GM18868 (cell line): ENCODE data around the gene ISOC2.
"Not testable (repeated sequence)": the region's sequence is repeated elsewhere in the genome, so short reads cannot be mapped to it uniquely, and the experiment has no call there.

Experiments
- ATAC-seq: cut with Tn5 transposase; IDR thresholded peaks from one replicate; pipeline ENCODE4 v1.9.1; 2021; ENCODE audit warnings: mild to moderate bottlenecking, moderate library complexity; ENCODE audit not compliant: unreplicated experiment

ISOC2 gene

DNA sequence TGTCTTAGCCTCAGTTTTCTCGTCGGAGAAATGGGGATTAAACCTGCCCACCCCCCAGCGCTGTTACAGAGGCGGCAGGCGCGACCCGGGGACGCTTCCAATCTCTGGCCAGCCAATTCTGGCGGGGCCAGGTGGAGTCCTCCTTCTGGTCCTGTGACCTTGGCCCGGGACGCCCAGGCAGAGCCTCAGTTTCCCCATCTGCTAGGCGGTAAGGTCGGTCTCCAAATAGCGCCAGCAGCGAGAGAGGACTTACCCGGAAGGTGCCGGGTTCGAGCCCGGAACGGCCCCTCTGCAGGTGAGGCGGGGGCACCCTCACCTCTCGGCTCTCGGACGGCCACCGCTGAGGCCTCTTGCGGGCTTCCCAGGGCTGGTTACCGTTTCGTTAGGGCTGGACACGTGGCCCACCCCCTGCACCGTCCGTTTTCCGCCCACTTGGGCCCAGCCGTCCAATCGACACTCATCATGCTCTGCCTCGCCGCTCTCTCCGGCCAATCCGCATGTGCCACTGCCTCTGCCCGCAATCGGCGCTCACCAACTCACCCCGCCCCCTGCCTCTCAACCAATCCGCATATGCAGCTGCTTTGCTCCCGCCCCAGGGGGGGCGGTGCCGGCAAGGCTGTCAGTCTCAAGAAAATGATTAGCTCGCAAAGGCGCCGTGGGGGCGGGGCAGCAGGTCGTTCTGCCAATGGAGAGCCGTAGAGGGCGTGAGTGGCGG is at the start of gene ISOC2:
Gene ISOC2, minus strand, starts transcription at position 384 of the 715 bp plus-strand sequence. CDS start 5,156 bp downstream, outside the sequence.
- ATAC-seq, result peak; percentile 91

DNA sequence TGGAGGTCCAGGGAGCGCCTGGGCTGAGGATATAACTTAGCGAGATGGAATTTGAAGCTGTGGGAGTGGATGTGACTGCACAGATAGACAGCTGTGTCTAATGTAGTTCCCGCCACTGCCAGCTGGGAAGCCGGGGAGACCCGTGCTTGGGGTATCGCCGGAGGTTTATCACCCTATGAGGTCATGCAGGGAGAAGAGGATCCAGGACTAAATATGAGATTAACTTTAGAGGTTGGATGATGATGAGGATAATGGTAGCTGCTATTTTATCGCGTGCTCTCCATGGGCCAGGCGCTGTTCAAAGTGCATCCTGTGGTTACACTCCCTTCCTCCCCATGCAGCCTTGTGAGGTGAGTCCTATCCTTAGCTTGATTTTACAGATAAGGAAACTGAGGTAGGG is 46.7 kb upstream of the ISOC2 start:
- ATAC-seq, result no peak

DNA sequence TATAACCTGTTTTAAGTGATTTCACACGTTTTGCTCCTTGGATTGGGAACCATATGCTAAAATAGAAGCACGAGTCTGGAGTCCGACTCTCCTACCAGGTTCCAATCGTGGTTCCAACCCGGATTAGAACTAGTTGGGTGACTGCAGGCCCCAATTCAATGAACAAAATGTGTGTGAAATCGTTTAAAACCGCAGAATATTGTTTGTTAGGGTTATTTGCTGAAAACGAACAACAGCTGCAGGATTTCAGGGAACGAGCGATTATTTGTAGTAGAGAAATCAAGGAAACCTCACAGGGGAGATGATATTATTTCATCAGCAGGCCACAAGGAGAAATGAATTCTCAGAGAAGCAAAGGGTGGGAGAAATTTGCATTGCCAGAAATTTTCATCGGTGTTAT is 43.5 kb upstream of the ISOC2 start:
- ATAC-seq, result no peak

- ATAC-seq, result no peak
Measured at GRCh38 chr19:55504252-55504603, 42.8 kb upstream of the ISOC2 start.

DNA sequence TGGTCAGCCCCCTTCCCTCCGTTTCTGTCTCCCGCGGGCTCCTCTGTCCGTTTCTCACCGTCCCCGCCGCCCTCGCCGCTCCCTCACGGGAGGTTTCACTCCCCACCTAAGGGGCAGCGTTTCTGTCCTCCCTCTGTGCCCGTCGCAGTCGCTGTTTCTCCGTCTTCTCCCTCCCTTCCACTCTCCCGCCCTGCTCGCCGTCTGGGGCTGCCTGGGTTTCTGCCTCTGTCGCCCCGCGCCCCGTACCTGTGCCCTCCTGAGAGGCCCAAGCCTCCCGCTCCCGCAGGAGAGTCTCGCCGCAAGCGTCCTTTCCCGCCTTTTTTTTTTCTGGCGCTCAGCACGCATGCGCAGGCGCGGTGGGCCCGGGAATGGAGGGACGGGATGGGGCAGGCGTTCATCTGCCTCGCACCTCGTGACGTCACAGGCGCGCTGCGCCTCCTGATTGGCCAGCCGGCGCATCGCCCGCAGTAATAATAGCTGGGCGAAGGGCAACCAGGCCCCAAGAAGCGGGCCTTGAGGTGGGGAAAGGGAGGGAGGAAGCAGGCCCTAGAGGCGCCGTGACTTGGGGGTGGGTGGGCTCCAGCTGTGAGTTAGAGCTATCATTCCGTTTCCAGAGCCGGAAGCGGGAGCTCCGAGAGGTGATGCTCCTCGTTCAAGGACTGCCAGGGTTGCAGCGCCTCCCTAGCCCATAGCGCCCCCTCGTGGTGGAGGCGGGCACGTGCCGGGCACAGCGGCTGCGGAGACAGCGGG is 42.2 kb upstream of the ISOC2 start:
- peak; percentile 85 for ATAC-seq

- no peak for ATAC-seq
Measured at GRCh38 chr19:55503157-55503501, 41.7 kb upstream of the ISOC2 start.

GRCh38 chr19:55502197-55502952 is 40.9 kb upstream of the ISOC2 start:
- ATAC-seq, result no peak

GRCh38 chr19:55500368-55500952 is 39.0 kb upstream of the ISOC2 start:
- no peak for ATAC-seq

DNA sequence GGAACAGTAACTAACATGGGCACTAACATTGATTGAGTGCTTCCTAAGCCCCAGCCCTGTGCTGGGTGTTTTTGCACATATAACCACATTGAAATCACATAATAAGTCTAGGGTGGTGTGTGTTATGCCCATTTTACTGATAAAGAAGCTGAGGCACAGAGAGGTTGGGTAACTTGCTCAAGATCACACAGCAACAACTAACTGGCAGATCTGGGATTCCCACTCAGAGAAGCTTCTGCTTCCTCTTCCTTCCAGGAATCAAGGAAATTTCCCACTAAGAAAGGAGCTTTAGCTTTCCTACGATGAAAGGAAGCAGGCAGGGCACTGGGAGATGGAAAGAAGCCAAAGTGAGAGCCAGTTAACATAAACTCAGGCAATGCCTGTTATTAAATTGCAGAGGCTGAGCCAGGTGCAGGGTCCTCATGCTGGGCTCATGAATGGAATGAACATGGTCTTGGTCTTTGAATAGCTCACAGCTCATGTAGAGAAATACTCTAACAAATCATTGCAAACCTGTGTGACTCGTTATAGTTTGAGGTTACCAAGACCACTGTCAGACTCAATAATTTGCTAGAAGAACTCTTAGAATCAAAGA is 36.9 kb upstream of the ISOC2 start:
- ATAC-seq, result no peak

GRCh38 chr19:55497763-55498162 is 36.3 kb upstream of the ISOC2 start:
- ATAC-seq, result no peak

DNA sequence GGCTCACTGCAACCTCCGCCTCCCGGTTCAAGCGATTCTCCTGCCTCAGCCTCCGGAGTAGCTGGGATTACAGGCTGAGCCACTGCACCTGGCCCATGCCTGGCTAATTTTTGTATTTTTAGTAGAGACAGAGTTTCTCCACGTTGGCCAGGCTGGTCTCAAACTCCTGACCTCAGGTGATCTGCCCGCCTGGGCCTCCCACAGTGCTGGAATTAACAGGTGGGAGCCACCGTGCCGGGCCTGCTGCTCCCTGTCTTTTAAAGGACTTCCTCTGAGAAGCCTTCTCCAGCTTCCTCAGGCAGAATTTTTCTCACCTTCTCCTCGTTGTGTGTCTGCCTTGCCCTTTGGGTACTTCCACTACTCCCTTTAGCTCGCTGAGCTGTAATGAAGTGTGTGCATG is 35.4 kb upstream of the ISOC2 start:
- not testable (repeated sequence) for ATAC-seq

DNA sequence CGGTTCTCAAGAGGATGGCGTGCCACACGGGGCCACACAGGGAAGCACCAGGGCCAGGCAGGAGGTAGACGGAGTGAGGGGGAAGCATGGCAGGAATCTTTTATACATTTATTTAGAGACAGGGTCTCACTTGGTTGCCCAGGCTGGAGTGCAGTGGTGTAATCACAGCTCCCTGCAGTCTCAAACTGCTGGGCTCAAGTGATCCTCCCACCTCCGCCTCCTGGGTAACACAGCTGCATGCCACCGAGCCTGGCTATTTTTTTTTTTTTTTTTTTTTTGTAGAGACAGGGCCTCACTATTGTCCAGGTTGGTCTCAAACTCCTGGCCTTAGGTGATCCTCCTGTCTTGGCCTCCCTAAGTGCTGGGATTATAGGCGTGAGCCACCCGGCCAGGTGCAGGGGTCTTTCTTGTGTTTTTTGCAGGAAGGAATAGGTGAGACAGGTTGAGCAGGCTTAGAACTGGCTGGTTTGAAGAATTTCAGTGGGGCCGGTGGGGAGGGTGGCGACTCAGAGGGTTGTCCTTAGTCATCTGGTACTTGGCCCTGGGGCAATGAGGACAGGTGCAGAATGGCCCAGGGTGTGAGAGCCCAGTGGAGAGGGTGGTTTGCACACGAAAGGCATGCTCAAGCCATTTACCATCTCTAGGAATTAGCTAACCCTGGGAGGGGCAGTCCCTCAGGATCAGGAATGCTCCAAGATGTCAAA is 34.4 kb upstream of the ISOC2 start:
- no peak for ATAC-seq

- ATAC-seq, result no peak
Measured at GRCh38 chr19:55494172-55494761, 32.8 kb upstream of the ISOC2 start.

DNA sequence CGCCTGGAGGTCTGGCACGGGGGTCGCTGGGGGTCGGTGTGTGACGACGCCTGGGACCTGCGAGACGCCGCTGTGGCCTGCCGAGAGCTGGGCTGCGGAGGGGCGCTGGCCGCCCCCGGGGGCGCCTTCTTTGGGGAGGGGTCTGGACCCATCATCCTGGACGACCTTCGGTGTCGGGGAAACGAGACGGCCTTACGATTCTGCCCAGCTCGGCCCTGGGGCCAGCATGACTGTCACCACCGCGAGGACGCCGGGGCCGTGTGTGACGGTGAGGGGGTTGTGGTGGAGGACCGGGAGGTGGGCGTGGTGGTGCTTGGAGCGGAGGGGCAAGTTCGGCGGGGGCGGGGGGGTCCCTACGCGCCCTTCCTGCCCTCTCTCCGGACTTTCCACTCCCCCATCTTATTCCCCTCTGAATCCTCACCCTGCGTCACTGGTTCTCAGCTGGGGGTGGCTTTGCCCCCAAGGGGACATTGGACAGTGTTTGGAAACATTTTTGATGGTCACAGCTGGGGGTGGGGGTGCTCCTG is 32.3 kb upstream of the ISOC2 start:
- no peak for ATAC-seq

DNA sequence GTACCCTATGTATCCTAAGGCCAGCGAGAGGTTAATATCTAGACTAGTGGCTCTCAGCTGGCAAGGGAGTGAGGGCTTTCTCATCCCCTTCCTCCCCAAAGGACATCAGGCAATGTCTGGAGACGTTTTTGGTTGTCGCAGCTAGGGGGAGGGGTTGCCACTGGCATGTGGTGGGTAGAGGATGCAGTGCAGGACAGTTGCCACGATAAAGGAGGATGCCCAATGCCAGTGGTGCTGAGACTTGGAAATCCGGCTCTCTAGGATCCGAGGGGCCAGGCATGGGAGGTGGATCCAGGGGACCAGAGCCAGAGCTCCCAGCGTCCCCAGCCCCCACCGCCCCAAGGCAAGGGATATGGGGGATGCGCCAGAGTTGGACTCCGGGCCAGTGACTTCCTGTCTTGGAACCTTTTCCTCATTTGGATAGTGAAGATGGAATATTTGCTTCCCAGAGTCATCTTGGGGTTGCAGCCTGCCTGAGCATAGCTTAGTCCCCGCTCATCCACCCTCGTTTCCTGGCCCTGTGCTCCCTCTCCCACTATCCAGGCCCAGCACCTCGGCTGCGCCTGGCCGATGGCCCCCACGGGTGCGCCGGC is 31.7 kb upstream of the ISOC2 start:
- no peak for ATAC-seq

GRCh38 chr19:55492362-55492944 is 31.0 kb upstream of the ISOC2 start:
- ATAC-seq, result no peak

GRCh38 chr19:55491546-55492360 is 30.3 kb upstream of the ISOC2 start:
- ATAC-seq, result no peak
